Suprapubic skin (tissue), 4 donors: Measurements from ENCODE around the gene UBA1. TPM values are rescaled to one million over a fixed set of nuclear protein-coding genes. Genes with fewer than 3 reads are reported as not detected.

Experiments used
- DNase-seq, 2 donors: peaks; one replicate each; pipeline ENCODE4 v3.0.0-alpha.2; 2019; ENCODE audit warnings: low spot score in 2 of 2
- H3K27ac ChIP-seq: fragments of 200-600 bp; sonication (generic); one replicate; pipeline ENCODE4 v1.5.1; 2019
- H3K27me3 ChIP-seq: fragments of 200-600 bp; sonication (generic); one replicate; pipeline ENCODE4 v1.5.1; 2019
- H3K36me3 ChIP-seq: fragments of 200-600 bp; sonication (generic); one replicate; pipeline ENCODE4 v1.5.1; 2019
- H3K4me1 ChIP-seq: fragments of 200-600 bp; sonication (generic); one replicate; pipeline ENCODE4 v1.5.1; 2019
- H3K4me3 ChIP-seq: fragments of 200-600 bp; sonication (generic); one replicate; pipeline ENCODE4 v1.5.1; 2019; ENCODE audit warnings: mild to moderate bottlenecking
- H3K9me3 ChIP-seq: fragments of 200-600 bp; sonication (generic); one replicate; pipeline ENCODE4 v1.5.1; 2019
- CTCF ChIP-seq, 2 donors: fragments of 200-600 bp in 1 of 2; fragments of 450-650 bp in 1 of 2; sonication (generic) in 1 of 2; IDR thresholded peaks; one replicate each; pipeline ENCODE4 v1.5.1; 2016 to 2019; ENCODE audit warnings: antibody characterized with exemption in 2 of 2, mild to moderate bottlenecking in 1 of 2, moderate library complexity in 1 of 2
- EP300 ChIP-seq: sonication (generic); formaldehyde crosslinking; IDR thresholded peaks from one replicate; pipeline ENCODE4 v1.6.1; 2017; ENCODE audit warnings: antibody characterized with exemption
- POLR2A ChIP-seq, 2 donors: fragments of 450-650 bp; IDR thresholded peaks; one replicate each; pipeline ENCODE4 v1.6.1; 2017; ENCODE audit warnings: antibody characterized with exemption in 2 of 2, mild to moderate bottlenecking in 2 of 2, moderate library complexity in 2 of 2
- POLR2AphosphoS5 ChIP-seq, 3 donors: sonication (generic); formaldehyde crosslinking; IDR thresholded peaks; one replicate each; pipeline ENCODE4 v1.6.1; 2017; ENCODE audit warnings: antibody characterized with exemption in 3 of 3
- WGBS: methylation state at CpG from one replicate; pipeline ENCODE4 v1.1.5; 2018; 5-methylcytosine and 5-hydroxymethylcytosine counted together
- total RNA-seq, 4 donors: library from RNA; depleted of rRNA; stranded (reverse); fragments of >200 nt; gene quantifications; one replicate each; pipeline ENCODE4 v1.1.0, GENCODE V29; 2016

The UBA1 gene
- total RNA-seq, 4 donors from 2014 or later = 146 to 186 (median 157) TPM

DNA sequence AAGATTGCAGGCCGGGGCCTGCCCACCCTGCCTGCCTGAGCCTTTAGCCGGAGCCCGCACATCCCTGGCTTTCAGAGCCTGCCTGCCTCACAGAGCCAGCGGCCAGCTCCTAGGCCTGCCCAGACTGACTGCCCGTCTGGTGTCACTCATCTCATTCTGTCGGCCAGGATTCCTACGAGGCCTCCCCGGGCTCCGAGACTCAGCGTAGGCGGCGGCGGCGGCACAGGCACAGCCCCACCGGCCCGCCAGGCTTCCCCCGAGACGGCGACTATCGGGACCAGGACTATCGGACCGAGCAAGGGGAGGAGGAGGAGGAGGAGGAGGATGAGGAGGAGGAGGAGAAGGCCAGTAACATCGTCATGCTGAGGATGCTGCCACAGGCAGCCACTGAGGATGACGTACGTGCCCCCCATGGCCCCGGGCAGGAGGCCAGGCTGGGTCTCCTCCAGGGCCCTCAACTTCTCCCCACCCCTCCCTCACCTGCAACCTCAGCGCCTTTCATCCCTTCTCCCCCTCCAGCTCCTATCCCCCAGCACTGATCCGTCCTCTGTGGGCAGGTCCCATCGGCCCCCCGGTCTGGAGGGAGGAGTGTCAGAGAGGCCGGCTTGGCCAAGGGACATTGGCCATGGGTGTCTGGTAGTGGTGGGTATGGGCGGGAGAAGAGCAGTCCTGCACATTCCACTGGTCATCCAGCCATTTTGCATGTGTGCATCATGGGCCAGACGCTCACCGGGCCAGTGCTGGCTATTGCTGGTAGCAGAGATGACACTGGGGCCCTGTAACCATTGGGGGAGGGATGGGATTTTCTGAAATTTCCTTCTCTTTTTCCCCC lies 22.6 kb upstream of the UBA1 start:
- Histone ChIP-seq H3K36me3 (peaks cover 54% of the 10 kb centered on the region), H3K27ac (no peak overlapping the region), H3K27me3 (no peaks in the 10 kb centered on the region), H3K9me3 (no peaks in the 10 kb centered on the region), H3K4me1 (no peaks in the 10 kb centered on the region), H3K4me3 (no peak overlapping the region)
- peak; percentile 23 to 52 for DNase-seq
- WGBS = 87% methylated on average over 27 of the region's 34 CpGs
- no peak for TF ChIP-seq POLR2A (IDR thresholded peaks at IDR 0.05)
- no peak for TF ChIP-seq EP300
- no peak for TF ChIP-seq CTCF (IDR thresholded peaks at IDR 0.05)
- no peak for TF ChIP-seq POLR2AphosphoS5 (IDR thresholded peaks at IDR 0.05)

DNA sequence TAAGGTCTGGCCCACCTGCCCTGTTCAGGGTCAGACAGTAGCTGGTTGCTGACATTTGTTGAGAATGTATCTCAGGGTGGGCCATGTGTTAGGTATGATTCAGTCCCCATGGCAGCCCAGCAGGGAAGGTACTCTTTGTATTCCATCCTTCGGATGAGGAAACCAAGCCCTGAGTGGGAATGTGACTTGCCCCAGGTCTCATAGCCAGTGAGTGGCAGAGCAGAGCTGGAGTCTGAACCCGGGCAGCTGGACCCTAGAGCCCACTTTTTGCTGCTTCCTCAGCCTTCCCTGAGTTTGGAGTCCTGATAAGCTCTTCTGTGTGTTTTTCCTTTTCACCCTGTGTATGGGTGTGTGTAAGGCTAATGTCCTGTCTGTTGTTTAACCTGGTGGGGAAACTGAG lies 21.6 kb upstream of the UBA1 start:
- 68% methylated on average over 2 of the region's 2 CpGs for WGBS
- Histone ChIP-seq H3K4me3 (no peak overlapping the region), H3K27me3 (no peaks in the 10 kb centered on the region), H3K27ac (no peak overlapping the region), H3K36me3 (peaks cover 63% of the 10 kb centered on the region), H3K4me1 (no peaks in the 10 kb centered on the region), H3K9me3 (no peaks in the 10 kb centered on the region)
- peak in 1 of 2 donors; percentile 19 for DNase-seq
- no peak for TF ChIP-seq EP300
- TF ChIP-seq POLR2AphosphoS5 (IDR thresholded peaks at IDR 0.05) = no peak
- TF ChIP-seq CTCF (IDR thresholded peaks at IDR 0.05) = no peak
- no peak for TF ChIP-seq POLR2A (IDR thresholded peaks at IDR 0.05)

DNA sequence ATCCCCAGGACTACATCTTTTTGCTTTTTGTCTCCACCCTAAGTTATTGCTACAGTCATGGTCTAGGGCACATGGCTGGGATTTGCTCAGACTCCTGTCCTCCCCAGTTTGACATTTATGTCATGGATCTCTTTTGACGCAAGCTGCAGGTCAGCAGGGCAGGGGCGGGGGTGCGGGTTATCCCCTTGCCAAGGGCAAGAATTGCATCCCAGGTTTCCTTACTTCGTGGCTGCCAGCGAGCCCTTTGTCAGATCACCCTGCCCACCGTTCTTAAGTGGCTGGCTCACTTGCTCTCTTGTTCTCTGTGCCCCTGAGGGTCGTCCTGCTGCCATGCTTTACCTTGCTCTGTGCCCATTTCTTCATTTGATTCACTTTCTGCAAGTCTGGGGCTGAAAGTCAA lies 21.1 kb upstream of the UBA1 start:
- DNase-seq = peak; percentile 32 to 36
- no peaks in the 10 kb centered on the region for H3K4me1 ChIP-seq
- H3K27ac ChIP-seq = no peak overlapping the region
- H3K9me3 ChIP-seq = no peaks in the 10 kb centered on the region
- 83% methylated on average over 7 of the region's 7 CpGs for WGBS
- H3K36me3 ChIP-seq = peaks cover 69% of the 10 kb centered on the region
- H3K4me3 ChIP-seq = no peak overlapping the region
- no peaks in the 10 kb centered on the region for H3K27me3 ChIP-seq
- TF ChIP-seq EP300 = no peak
- no peak for TF ChIP-seq CTCF (IDR thresholded peaks at IDR 0.05)
- TF ChIP-seq POLR2AphosphoS5 (IDR thresholded peaks at IDR 0.05) = no peak
- no peak for TF ChIP-seq POLR2A (IDR thresholded peaks at IDR 0.05)

- DNase-seq = peak in 1 of 2 donors; percentile 39
- TF ChIP-seq CTCF (IDR thresholded peaks at IDR 0.05) = no peak
- no peak for TF ChIP-seq POLR2A (IDR thresholded peaks at IDR 0.05)
- 83% methylated on average over 16 of the region's 18 CpGs for WGBS
- Histone ChIP-seq H3K4me1 (no peaks in the 10 kb centered on the region), H3K36me3 (peaks cover 72% of the 10 kb centered on the region), H3K27me3 (no peaks in the 10 kb centered on the region), H3K9me3 (no peaks in the 10 kb centered on the region), H3K4me3 (no peak overlapping the region), H3K27ac (no peak overlapping the region)
Measured at GRCh38 chrX:47172971-47173792, 20.4 kb upstream of the UBA1 start.

DNA sequence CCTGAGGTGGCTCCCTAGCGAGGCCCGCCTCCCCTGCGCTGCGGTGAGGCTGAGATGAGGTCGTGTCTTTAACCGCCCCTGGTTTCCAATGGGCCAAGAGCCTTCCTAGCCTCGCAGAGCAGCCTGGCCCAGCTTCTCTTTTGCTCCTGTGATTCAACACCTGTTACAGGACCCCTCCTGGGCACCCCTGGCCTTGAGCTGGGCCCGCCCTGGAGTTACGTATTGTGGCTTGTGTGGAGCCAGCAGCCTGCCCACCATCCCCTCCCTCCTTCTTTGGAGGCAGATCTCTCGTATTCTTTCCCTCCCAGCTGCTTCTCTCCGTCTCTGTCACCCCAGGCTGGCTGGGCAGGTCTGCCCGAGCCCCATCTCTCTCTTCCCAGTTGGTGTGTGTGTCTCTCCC lies 19.3 kb upstream of the UBA1 start:
- Histone ChIP-seq H3K27me3 (no peaks in the 10 kb centered on the region), H3K4me3 (no peak overlapping the region), H3K9me3 (no peaks in the 10 kb centered on the region), H3K4me1 (peaks cover 4% of the 10 kb centered on the region), H3K27ac (no peak overlapping the region), H3K36me3 (peaks cover 79% of the 10 kb centered on the region)
- 82% methylated on average over 12 of the region's 12 CpGs for whole genome bisulfite sequencing
- DNase-seq = peak in 1 of 2 donors; percentile 50
- no peak for TF ChIP-seq POLR2A (IDR thresholded peaks at IDR 0.05)
- no peak for TF ChIP-seq CTCF (IDR thresholded peaks at IDR 0.05)
- no peak for TF ChIP-seq EP300
- TF ChIP-seq POLR2AphosphoS5 (IDR thresholded peaks at IDR 0.05) = no peak
